LNCAP (cell line): Measurements from ENCODE around the gene HNF4A.

ENCODE experiments used
- TF ChIP-seq, protein P1 (sequence below): fragments of 450-650 bp; IDR thresholded peaks from 2 replicates; pipeline ENCODE4 v1.5.1; 2017; ENCODE audit warnings: mild to moderate bottlenecking

HNF4A gene

DNA sequence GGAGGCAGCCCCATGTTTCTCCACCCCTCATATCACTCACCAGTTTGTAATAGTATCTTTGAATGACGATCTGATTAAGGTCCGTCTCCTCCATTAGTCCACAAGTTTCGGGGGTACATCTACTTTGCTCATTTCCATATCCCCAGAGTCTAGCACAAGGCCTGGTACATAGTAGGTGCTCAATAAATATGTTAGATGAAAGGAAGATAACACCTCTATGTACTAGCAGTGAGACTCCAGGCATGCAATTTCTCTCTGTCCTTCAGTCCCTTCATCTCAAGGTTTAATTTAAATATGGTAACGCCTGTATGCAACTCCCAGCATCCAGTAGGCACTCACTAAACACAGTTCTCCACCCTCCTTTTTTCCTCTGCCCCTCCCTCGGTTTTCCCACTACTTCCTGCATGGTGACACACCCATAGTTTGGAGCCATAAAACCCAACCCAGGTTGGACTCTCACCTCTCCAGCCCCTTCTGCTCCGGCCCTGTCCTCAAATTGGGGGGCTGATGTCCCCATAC lies 461 bp upstream of the HNF4A start:
- TF ChIP-seq, protein P1, sequence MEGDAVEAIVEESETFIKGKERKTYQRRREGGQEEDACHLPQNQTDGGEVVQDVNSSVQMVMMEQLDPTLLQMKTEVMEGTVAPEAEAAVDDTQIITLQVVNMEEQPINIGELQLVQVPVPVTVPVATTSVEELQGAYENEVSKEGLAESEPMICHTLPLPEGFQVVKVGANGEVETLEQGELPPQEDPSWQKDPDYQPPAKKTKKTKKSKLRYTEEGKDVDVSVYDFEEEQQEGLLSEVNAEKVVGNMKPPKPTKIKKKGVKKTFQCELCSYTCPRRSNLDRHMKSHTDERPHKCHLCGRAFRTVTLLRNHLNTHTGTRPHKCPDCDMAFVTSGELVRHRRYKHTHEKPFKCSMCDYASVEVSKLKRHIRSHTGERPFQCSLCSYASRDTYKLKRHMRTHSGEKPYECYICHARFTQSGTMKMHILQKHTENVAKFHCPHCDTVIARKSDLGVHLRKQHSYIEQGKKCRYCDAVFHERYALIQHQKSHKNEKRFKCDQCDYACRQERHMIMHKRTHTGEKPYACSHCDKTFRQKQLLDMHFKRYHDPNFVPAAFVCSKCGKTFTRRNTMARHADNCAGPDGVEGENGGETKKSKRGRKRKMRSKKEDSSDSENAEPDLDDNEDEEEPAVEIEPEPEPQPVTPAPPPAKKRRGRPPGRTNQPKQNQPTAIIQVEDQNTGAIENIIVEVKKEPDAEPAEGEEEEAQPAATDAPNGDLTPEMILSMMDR, result no peak

DNA sequence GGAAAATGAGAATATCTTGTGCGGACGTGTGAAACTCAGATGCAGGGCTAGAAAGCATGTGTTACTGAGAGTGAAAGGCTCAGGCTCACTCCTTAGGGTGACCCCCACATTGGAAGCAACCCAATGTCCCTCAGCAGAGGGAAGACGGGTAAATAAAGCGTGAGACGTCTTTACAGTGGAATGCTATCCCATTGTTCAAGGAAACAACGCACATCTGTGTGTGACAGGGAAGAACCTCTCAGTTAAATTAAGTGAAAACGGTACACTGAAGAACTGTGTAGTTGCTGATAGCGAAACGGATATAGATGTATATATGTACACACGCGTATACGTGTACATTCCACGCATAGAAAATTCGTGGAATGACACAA lies 839 bp downstream of the HNF4A start:
- TF ChIP-seq, protein P1, result no peak

DNA sequence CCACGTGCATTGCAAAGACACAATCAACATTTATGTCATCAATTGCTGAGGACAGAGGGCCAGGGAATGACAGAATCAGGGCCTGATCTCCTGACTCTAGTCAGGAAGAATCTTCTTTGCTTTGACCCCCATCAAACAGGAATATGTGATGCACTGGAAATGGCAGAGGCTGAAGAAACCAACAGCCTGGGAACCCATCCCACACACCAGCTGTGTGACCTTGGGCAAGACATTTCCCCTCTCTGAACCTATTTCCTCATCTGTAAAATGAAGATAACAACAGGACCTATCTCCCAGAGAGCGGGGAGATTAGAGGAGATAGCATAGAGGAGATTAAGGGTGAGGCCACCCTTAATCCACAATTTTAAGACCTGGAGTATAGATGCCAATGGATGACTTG lies 1.5 kb downstream of the HNF4A start:
- TF ChIP-seq, protein P1, result no peak

DNA sequence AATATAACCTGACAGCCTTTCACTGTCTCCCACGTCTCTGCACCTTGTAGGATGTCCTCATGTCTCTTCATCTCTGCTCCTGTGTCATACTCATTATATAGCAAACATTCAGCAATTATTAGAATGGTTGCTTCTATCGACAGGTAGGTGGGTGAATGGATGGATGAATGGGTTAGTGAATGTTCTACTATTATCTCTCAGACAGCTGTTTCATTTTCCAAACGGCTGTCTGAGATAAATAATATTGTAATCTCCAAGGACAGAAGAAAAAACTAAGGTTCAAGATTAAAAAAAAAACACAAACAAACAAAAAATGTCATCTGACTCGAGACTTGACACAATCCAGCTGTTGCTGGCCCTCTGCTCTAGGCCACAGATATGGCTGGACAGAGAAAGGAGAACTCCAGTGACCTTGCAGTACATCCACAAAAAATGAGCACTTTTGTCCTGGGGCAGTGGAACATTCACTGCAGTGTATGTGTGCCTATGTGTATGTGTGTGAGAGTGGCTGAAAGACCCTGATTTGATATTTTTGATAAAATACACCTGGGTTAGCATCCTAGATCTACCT lies 2.1 kb downstream of the HNF4A start:
- TF ChIP-seq, protein P1, result no peak

DNA sequence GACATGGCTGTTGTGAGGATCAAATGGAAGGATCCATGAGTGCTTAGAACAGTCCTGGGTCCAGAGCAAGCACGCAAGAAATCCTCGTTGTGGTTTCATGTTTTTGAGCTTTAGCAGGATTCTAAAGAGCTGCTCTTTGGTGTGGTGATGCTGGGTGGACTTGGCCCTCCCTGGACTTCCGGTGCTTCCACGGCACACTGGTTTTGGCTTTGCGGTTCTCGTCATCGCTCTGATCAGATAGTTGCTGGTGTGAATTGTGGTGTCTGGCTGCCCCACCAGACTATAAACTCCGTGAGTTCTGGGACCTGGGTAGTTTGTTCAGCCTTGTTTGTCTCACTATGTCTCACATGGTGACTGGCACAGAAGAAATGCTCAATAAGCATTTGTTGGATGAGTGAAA lies 3.3 kb downstream of the HNF4A start:
- TF ChIP-seq, protein P1, result no peak

DNA sequence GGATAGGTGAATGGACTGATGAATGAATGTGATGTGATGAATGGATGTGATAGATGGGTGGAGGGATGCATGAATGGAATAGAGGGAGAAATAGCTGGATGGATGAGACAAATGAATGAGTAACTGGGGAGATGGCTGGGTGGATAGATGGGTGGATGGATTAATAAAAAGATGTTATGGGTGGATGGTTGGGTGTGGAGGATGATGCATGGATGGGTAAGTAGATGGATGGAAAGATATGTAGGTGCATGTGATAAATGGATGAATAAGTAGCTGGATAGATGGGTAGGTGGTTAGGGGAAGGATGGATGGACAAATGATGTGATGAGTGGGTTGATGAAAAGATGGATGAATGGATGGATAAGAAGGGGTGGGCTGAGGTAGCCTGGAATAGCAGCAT lies 4.7 kb downstream of the HNF4A start:
- TF ChIP-seq, protein P1, result no peak

DNA sequence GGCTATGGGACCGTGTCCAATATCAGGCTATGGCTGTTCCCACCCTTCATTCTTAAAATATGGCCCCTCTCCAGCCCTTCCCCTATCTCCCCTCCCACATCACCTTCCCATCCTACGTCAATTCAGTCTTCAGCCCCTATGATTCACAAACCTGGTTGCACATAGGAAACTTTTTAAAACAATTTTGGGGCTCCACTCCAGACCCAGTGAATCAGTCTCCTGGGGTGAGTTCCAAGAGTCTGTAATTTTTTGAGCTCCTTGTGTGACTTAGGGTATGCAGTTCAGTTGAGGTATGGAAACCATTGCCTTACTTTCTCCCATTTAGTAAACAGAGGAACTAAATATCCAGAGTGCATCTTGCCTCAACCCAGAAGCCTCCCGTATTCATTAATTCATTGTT lies 5.5 kb downstream of the HNF4A start:
- TF ChIP-seq, protein P1, result no peak

DNA sequence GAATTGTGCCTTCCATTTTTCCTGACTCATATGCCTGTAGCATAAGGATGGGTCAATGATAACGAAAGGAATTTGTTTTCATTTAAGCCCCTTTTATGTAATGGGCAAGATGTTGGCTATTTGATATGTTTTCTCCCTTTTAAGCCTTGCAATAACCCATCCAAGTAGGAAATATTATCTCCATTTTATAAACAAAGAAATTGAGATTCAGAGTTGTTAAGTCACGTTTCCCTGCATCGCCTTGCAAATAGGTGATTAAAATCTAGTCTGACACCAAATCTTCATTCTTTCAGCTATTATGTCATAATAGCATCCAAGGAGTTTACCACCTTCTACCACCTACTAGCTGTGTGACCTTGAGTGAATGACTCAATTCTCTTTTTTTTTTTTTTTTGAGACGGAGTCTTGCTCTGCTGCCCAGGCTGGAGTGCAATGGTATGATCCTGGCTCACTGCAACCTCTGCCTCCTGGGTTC lies 7.0 kb downstream of the HNF4A start:
- TF ChIP-seq, protein P1, result no peak
